Measurements from ENCODE around the gene SNX21. TPM values are rescaled to one million over a fixed set of nuclear protein-coding genes. Genes with fewer than 3 reads are reported as not detected.
A peak's percentile ranks its signal among the peaks of the same experiment; 100 is the strongest.
"Not testable (repeated sequence)": the region's sequence is repeated elsewhere in the genome, so short reads cannot be mapped to it uniquely, and the experiment has no call there.

The SNX21 gene
- total RNA-seq, 2 donors from 2014 or later, result 18.0 to 18.8 TPM

GRCh38 chr20:45827712-45828111, 5.9 kb upstream of the SNX21 start:
- Mint-ChIP-seq H3K27ac (no peak overlapping the region), H3K27me3 (ENCODE audit: insufficient read depth) (peaks cover 21% of the 10 kb centered on the region), H3K4me1 (peaks cover 4% of the 10 kb centered on the region), H3K36me3 (ENCODE audit: low read depth) (no peaks in the 10 kb centered on the region), H3K4me3 (no peak overlapping the region), H3K9me3 (no peaks in the 10 kb centered on the region)
- Histone ChIP-seq H3K4me1 (ENCODE audit: control insufficient read depth, insufficient read depth, low read length) (no peaks in the 10 kb centered on the region), H3K36me3 (ENCODE audit: control insufficient read depth, insufficient read depth, low read length) (no peaks in the 10 kb centered on the region), H3K27ac (ENCODE audit: low read depth, low read length) (no peak overlapping the region), H3K4me3 (ENCODE audit: low read length) (no peak overlapping the region), H3K9me3 (ENCODE audit: control insufficient read depth, low read length) (no peaks in the 10 kb centered on the region), H3K9ac (ENCODE audit: extremely low read depth, low read length, poor library complexity, severe bottlenecking) (no peak overlapping the region), H3K27me3 (ENCODE audit: control insufficient read depth, insufficient read depth, low read length, poor library complexity, severe bottlenecking) (peaks cover 14% of the 10 kb centered on the region)
- TF ChIP-seq CTCF (conservative IDR thresholded peaks at IDR 0.05), result no peak
- no peak for DNase-seq
- 89 to 91% methylated on average over 6 of the region's 6 CpGs for WGBS, 2 experiments (ENCODE audit: insufficient coverage in 1 of 2, insufficient read length in 1 of 2)

DNA sequence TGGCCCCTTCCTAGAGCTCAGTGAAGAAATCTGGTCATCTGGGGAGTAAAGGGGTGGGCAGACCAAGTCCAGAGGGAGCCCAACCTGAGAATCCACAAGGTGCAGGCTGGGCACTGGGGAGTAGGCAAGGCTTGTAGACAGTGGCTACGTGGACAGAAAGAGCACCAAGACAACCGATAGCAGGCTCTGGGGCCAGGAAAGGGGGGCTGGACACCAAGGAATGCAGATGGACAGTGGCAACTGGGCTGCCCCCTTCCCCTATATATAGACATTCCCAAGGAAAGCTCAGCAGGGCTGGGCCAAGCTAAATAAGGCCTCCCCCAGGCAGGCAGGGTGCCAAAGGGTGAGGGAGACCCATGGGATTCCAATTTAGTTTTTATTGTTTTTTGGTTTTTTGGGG, 5.0 kb upstream of the SNX21 start:
- Mint-ChIP-seq H3K4me1 (peaks cover 10% of the 10 kb centered on the region), H3K27me3 (ENCODE audit: insufficient read depth) (peaks cover 12% of the 10 kb centered on the region), H3K36me3 (ENCODE audit: low read depth) (no peaks in the 10 kb centered on the region), H3K4me3 (no peak overlapping the region), H3K9me3 (no peaks in the 10 kb centered on the region), H3K27ac (no peak overlapping the region)
- H3K36me3 ChIP-seq (ENCODE audit: control insufficient read depth, insufficient read depth, low read length), result no peaks in the 10 kb centered on the region
- no peak overlapping the region for H3K4me3 ChIP-seq (ENCODE audit: low read length)
- no peaks in the 10 kb centered on the region for H3K4me1 ChIP-seq (ENCODE audit: control insufficient read depth, insufficient read depth, low read length)
- peaks cover 5% of the 10 kb centered on the region for H3K27me3 ChIP-seq (ENCODE audit: control insufficient read depth, insufficient read depth, low read length, poor library complexity, severe bottlenecking)
- H3K9ac ChIP-seq (ENCODE audit: extremely low read depth, low read length, poor library complexity, severe bottlenecking), result no peak overlapping the region
- WGBS, 2 experiments (ENCODE audit: insufficient coverage in 1 of 2, insufficient read length in 1 of 2), result 93% methylated on average over 2 of the region's 2 CpGs; no CpG with 5 or more reads in 1 of the 2 experiments
- no peak for TF ChIP-seq CTCF (conservative IDR thresholded peaks at IDR 0.05)
- no peaks in the 10 kb centered on the region for H3K9me3 ChIP-seq (ENCODE audit: control insufficient read depth, low read length)
- H3K27ac ChIP-seq (ENCODE audit: low read depth, low read length), result no peak overlapping the region
- DNase-seq, result no peak

- not testable (repeated sequence) for H3K9ac ChIP-seq (ENCODE audit: extremely low read depth, low read length, poor library complexity, severe bottlenecking); H3K4me3 Mint-ChIP-seq; H3K4me1 ChIP-seq (ENCODE audit: control insufficient read depth, insufficient read depth, low read length); H3K9me3 Mint-ChIP-seq; DNase-seq; H3K4me1 Mint-ChIP-seq; H3K36me3 Mint-ChIP-seq (ENCODE audit: low read depth); H3K4me3 ChIP-seq (ENCODE audit: low read length); H3K9me3 ChIP-seq (ENCODE audit: control insufficient read depth, low read length); H3K27me3 Mint-ChIP-seq (ENCODE audit: insufficient read depth); H3K27me3 ChIP-seq (ENCODE audit: control insufficient read depth, insufficient read depth, low read length, poor library complexity, severe bottlenecking); H3K36me3 ChIP-seq (ENCODE audit: control insufficient read depth, insufficient read depth, low read length); H3K27ac ChIP-seq (ENCODE audit: low read depth, low read length); H3K27ac Mint-ChIP-seq
- 83 to 85% methylated on average over 3 to 4 of the region's 4 CpGs for WGBS, 2 experiments (ENCODE audit: insufficient coverage in 1 of 2, insufficient read length in 1 of 2)
These were observed 3.9 kb upstream of the SNX21 start for GRCh38 chr20:45829673-45830106.

DNA sequence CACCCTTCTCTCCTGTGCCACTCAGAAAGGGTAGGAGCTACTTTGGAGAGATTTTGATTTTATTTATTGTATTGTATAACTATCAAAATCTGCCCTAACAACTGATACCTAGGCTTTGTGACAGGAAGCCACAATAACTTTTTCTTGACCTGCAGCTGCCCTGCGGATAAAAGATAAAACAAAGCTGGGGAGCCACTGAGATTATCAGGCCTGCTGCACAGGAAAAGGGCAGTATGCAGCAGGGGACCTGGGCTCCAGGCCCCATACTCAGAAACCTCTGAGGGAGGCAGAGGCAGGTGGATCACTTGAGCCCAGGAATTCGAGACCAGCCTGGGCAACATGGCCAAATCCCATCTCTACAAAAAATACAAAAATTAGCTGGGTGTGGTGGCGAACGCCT, 980 bp upstream of the SNX21 start:
- H3K27ac Mint-ChIP-seq, result no peak overlapping the region

More for the DNA sequence above, 980 bp upstream of the SNX21 start:
- no peak for TF ChIP-seq CTCF (conservative IDR thresholded peaks at IDR 0.05)
- Histone ChIP-seq H3K27me3 (ENCODE audit: control insufficient read depth, insufficient read depth, low read length, poor library complexity, severe bottlenecking) (no peaks in the 10 kb centered on the region), H3K36me3 (ENCODE audit: control insufficient read depth, insufficient read depth, low read length) (no peaks in the 10 kb centered on the region), H3K9ac (ENCODE audit: extremely low read depth, low read length, poor library complexity, severe bottlenecking) (no peak overlapping the region), H3K4me1 (ENCODE audit: control insufficient read depth, insufficient read depth, low read length) (peaks cover 6% of the 10 kb centered on the region), H3K27ac (ENCODE audit: low read depth, low read length) (no peak overlapping the region), H3K9me3 (ENCODE audit: control insufficient read depth, low read length) (no peaks in the 10 kb centered on the region), H3K4me3 (ENCODE audit: low read length) (no peak overlapping the region)
- peaks cover 3% of the 10 kb centered on the region for H3K36me3 Mint-ChIP-seq (ENCODE audit: low read depth)
- H3K4me1 Mint-ChIP-seq, result peaks cover 14% of the 10 kb centered on the region
- H3K4me3 Mint-ChIP-seq, result peak overlapping the region; percentile 65
- WGBS, 2 experiments (ENCODE audit: insufficient coverage in 1 of 2, insufficient read length in 1 of 2), result 88% methylated on average over 4 of the region's 4 CpGs; no CpG with 5 or more reads in 1 of the 2 experiments
- no peaks in the 10 kb centered on the region for H3K9me3 Mint-ChIP-seq
- DNase-seq, result no peak
- no peaks in the 10 kb centered on the region for H3K27me3 Mint-ChIP-seq (ENCODE audit: insufficient read depth)
